ENCODE measurements around the gene PYGM.

DNA sequence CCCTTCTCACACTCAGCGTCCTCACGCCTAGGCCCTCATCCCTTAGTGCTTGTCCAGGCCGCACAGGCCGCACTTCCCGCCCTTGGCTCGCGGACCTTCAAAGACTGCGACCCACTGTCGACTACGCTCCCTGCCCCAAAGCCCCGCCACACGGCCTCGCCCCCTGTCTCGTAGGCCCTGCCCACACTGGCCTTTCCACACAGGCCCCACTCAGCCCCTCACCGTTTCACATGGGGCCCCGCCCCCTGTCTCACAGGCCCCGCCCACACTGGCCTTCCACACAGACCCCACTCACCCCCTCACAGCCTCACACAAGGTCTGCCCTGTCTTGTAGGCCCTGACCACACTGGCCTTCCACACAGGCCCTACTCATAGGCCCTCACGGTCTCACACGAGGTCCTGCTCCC is 47.8 kb downstream of the PYGM start:
- TF ChIP-seq, protein P1, sequence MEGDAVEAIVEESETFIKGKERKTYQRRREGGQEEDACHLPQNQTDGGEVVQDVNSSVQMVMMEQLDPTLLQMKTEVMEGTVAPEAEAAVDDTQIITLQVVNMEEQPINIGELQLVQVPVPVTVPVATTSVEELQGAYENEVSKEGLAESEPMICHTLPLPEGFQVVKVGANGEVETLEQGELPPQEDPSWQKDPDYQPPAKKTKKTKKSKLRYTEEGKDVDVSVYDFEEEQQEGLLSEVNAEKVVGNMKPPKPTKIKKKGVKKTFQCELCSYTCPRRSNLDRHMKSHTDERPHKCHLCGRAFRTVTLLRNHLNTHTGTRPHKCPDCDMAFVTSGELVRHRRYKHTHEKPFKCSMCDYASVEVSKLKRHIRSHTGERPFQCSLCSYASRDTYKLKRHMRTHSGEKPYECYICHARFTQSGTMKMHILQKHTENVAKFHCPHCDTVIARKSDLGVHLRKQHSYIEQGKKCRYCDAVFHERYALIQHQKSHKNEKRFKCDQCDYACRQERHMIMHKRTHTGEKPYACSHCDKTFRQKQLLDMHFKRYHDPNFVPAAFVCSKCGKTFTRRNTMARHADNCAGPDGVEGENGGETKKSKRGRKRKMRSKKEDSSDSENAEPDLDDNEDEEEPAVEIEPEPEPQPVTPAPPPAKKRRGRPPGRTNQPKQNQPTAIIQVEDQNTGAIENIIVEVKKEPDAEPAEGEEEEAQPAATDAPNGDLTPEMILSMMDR (IDR thresholded peaks at IDR 0.05 in 4 of 5, conservative IDR thresholded peaks at IDR 0.05 in 1 of 5) = no peak
- no peak for TF ChIP-seq POLR2A (IDR thresholded peaks at IDR 0.05)

Data from gastrocnemius medialis (tissue), 4 donors.